PC-3 (cell line): ENCODE results near the gene PRR4. TPM values are rescaled to one million over a fixed set of nuclear protein-coding genes. Genes with fewer than 3 reads are reported as not detected.

Source experiments
- ATAC-seq: fragments of 200-7000 bp; cut with Tn5 transposase; 2 replicates; pipeline ENCODE4 v1.9.1; 2020; ENCODE audit warnings: mild to moderate bottlenecking, moderate library complexity
- BruUV-seq: library from RNA; stranded (reverse); fragments of 400-500 nt; replicated peaks from 2 replicates; lab custom pipeline; 2021; lab: Mats Ljungman, UMichigan
- CTCF ChIA-PET: fragments of 300-600 bp; sonication (Branson Sonifier 250); formaldehyde crosslinking; loops from one replicate; lab custom pipeline; 2022; ENCODE audit warnings: antibody characterized with exemption; lab: Charles Lee
- POLR2A ChIA-PET: fragments of 300-600 bp; sonication (Branson Sonifier 250); formaldehyde crosslinking; loops from one replicate; lab custom pipeline; 2022; ENCODE audit warnings: antibody characterized with exemption; ENCODE audit not compliant: unreplicated experiment; lab: Charles Lee
- DNase-seq: peaks from one replicate; pipeline ENCODE4 v3.0.0-alpha.2; 2015
- H2AFZ ChIP-seq: fragments of 300-600 bp; sonication (generic); 2 replicates; pipeline ENCODE4 v1.6.0; 2016; ENCODE audit warnings: antibody characterized with exemption, low read length
- H3F3A ChIP-seq: fragments of 300-600 bp; sonication (generic); one replicate; pipeline ENCODE4 v1.6.0; 2017; ENCODE audit warnings: antibody characterized with exemption, low read length, control low read depth, mild to moderate bottlenecking; ENCODE audit not compliant: unreplicated experiment
- H3K27ac ChIP-seq: fragments of 300-600 bp; sonication (generic); 2 replicates; pipeline ENCODE4 v1.5.1; 2016; ENCODE audit warnings: mild to moderate bottlenecking, low read length
- H3K27me3 ChIP-seq: fragments of 300-600 bp; sonication (generic); 2 replicates; pipeline ENCODE4 v1.6.1; 2016; ENCODE audit warnings: low read length, mixed read lengths
- H3K36me3 ChIP-seq: fragments of 300-600 bp; sonication (generic); 2 replicates; pipeline ENCODE4 v1.6.1; 2016; ENCODE audit warnings: low read depth, mixed run types, low read length, mixed read lengths
- H3K4me1 ChIP-seq: fragments of 300-600 bp; sonication (generic); 2 replicates; pipeline ENCODE4 v1.5.1; 2016; ENCODE audit warnings: low read length; ENCODE audit not compliant: insufficient read depth
- H3K4me2 ChIP-seq: fragments of 300-600 bp; sonication (generic); 2 replicates; pipeline ENCODE4 v1.6.0; 2016; ENCODE audit warnings: low read length
- H3K4me3 ChIP-seq: fragments of 300-600 bp; sonication (generic); 2 replicates; pipeline ENCODE4 v1.5.1; 2016; ENCODE audit warnings: mild to moderate bottlenecking, low read length, mixed read lengths
- H3K79me2 ChIP-seq: fragments of 300-600 bp; sonication (generic); 2 replicates; pipeline ENCODE4 v1.6.1; 2017; ENCODE audit warnings: low read length, mixed read lengths
- H3K9ac ChIP-seq: fragments of 300-600 bp; sonication (generic); 2 replicates; pipeline ENCODE4 v1.6.0; 2016; ENCODE audit warnings: mild to moderate bottlenecking, low read length
- H3K9me2 ChIP-seq: fragments of 300-600 bp; sonication (generic); replicated peaks from 2 replicates; pipeline ENCODE4 v1.6.1; 2016; ENCODE audit warnings: mixed run types, low read length, mixed read lengths
- H3K9me3 ChIP-seq: fragments of 300-600 bp; sonication (generic); 2 replicates; pipeline ENCODE4 v1.6.1; 2016; ENCODE audit warnings: low read length, mixed read lengths
- H4K20me1 ChIP-seq: fragments of 300-600 bp; sonication (generic); 2 replicates; pipeline ENCODE4 v1.6.1; 2016; ENCODE audit warnings: low read length, mixed read lengths
- CTCF ChIP-seq: fragments of 300-600 bp; sonication (generic); conservative IDR thresholded peaks from 2 replicates; pipeline ENCODE4 v1.5.1; 2017; ENCODE audit warnings: antibody characterized with exemption, low read depth, mild to moderate bottlenecking, low read length
- EZH2 ChIP-seq: fragments of 300-600 bp; sonication (generic); IDR thresholded peaks from one replicate; pipeline ENCODE4 v1.6.1; 2017; ENCODE audit warnings: antibody characterized with exemption, mild to moderate bottlenecking, low read length; ENCODE audit not compliant: unreplicated experiment
- EZH2phosphoT487 ChIP-seq: fragments of 300-600 bp; sonication (generic); IDR thresholded peaks from 2 replicates; pipeline ENCODE4 v1.6.1; 2018; ENCODE audit warnings: mild to moderate bottlenecking, antibody characterized with exemption, low read length, borderline replicate concordance
- intact Hi-C: fragments of 100-400 bp; cut with micrococcal nuclease; formaldehyde crosslinking; loops from 2 replicates; pipeline ENCODE4 v1.9.0; 2023
- total RNA-seq: library from RNA; depleted of rRNA; stranded (reverse); fragments of >200 nt; gene quantifications from 2 replicates; pipeline ENCODE4 v1.2.3, GENCODE V29; 2014

The PRR4 gene
- total RNA-seq, 1 experiment from 2014 or later, result 3.5 TPM

GRCh38 chr12:10847744-10848143 is 1.5 kb downstream of the PRR4 start:
- BruUV-seq, result no TSS peak
- ATAC-seq (no peak), DNase-seq (no peak)
- intact Hi-C loops, result no loop called here
- Histone ChIP-seq H3F3A (no peaks in the 10 kb centered on the region), H3K79me2 (no peaks in the 10 kb centered on the region), H3K9me2 (no peaks in the 10 kb centered on the region), H4K20me1 (no peaks in the 10 kb centered on the region), H3K9ac (no peak overlapping the region), H3K4me1 (peaks cover 30% of the 10 kb centered on the region), H3K4me3 (no peak overlapping the region), H2AFZ (no peak overlapping the region), H3K36me3 (no peaks in the 10 kb centered on the region), H3K27me3 (no peaks in the 10 kb centered on the region), H3K9me3 (no peaks in the 10 kb centered on the region), H3K4me2 (no peak overlapping the region), H3K27ac (no peak overlapping the region)
- ChIA-PET CTCF (no interaction called here), POLR2A (no interaction called here)
- no peak for TF ChIP-seq EZH2phosphoT487
- TF ChIP-seq EZH2, result no peak
- no peak for TF ChIP-seq CTCF

- no TSS peak for BruUV-seq
- POLR2A ChIA-PET, result no interaction called here
Observed at GRCh38 chr12:10842862-10843261, 6.4 kb downstream of the PRR4 start.

More at GRCh38 chr12:10842862-10843261, 6.4 kb downstream of the PRR4 start:
- no peaks in the 10 kb centered on the region for H3K79me2 ChIP-seq
- no peaks in the 10 kb centered on the region for H3K9me2 ChIP-seq
- no peaks in the 10 kb centered on the region for H4K20me1 ChIP-seq
- DNase-seq (no peak), ATAC-seq (no peak)
- no peak overlapping the region for H3K9ac ChIP-seq
- no peaks in the 10 kb centered on the region for H3F3A ChIP-seq
- intact Hi-C loops, result no loop called here
- H3K27me3 ChIP-seq, result no peaks in the 10 kb centered on the region
- H3K27ac ChIP-seq, result no peak overlapping the region
- TF ChIP-seq EZH2phosphoT487 (no peak), EZH2 (no peak), CTCF (no peak)
- no peaks in the 10 kb centered on the region for H3K4me1 ChIP-seq
- no peak overlapping the region for H2AFZ ChIP-seq
- no peak overlapping the region for H3K4me2 ChIP-seq
- H3K4me3 ChIP-seq, result no peak overlapping the region
- CTCF ChIA-PET, result no interaction called here
- H3K9me3 ChIP-seq, result no peaks in the 10 kb centered on the region
- H3K36me3 ChIP-seq, result no peaks in the 10 kb centered on the region
